ENCODE data around the gene MCF2L.

MCF2L gene

DNA sequence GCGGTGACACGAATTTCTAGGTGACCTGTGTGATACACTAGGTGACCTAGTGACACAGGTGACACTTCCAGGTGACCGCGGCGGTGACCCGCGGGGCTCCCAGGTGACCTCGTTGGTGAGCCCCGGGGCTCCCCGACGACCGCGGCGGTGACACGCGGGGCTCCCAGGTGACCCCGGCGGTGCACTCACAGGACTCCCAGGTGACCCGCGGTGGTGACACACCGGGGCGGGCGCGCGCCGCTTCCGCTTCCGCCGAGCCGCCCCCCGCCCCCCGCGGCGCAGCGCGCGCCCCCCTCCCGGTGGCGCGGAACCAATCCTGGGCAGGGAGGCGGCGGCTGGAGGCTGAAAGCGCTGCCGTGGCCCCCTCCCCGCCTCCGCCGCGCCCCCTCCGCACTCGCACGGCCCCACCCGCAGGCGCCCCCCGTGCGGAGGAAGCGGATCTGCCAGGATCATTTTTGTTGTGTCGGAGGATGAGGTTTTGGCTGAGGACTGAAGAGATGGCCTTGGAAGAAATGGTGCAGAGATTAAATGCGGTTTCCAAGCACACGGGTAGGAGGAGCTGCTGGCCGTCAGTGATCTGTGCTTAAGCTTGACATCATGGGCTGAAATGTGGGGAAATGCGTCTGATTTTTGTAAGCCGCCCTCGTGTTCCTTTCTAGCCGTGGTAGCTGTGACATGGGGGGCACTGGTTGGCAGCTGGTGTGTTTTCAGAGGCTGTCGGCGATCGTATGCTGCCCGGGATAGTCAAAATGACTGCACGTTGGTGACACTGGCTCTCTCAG, at the start of gene MCF2L:
TSS of gene MCF2L (plus strand) at position 305 of the 782 bp plus-strand sequence. CDS start at position 471, 166 bp downstream.
- no peak for DNase-seq

- no peak for DNase-seq
Observed at GRCh38 chr13:112923962-112924361, 45.1 kb upstream of the MCF2L start.

- DNase-seq, result no peak
Observed at GRCh38 chr13:112924365-112924764, 44.6 kb upstream of the MCF2L start.

DNA sequence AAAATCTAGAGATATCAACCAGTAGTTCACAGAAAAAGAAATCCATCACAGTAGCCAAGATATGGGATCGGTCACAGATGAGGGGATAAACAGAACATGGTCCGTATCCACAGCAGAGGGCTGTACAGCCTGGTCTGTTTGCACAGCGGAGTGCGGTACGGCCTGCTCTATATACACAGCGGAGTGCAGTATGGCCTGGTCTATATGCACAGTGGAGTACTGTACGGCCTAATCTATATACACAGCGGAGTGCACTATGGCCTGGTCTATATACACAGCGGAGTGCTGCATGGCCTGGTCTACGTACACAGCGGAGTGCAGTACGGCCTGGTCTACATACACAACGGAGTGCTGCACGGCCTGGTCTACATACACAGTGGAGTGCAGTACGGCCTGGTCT, 43.0 kb upstream of the MCF2L start:
- no peak for DNase-seq

- no peak for DNase-seq
Observed at GRCh38 chr13:112926993-112927392, 42.0 kb upstream of the MCF2L start.

DNA sequence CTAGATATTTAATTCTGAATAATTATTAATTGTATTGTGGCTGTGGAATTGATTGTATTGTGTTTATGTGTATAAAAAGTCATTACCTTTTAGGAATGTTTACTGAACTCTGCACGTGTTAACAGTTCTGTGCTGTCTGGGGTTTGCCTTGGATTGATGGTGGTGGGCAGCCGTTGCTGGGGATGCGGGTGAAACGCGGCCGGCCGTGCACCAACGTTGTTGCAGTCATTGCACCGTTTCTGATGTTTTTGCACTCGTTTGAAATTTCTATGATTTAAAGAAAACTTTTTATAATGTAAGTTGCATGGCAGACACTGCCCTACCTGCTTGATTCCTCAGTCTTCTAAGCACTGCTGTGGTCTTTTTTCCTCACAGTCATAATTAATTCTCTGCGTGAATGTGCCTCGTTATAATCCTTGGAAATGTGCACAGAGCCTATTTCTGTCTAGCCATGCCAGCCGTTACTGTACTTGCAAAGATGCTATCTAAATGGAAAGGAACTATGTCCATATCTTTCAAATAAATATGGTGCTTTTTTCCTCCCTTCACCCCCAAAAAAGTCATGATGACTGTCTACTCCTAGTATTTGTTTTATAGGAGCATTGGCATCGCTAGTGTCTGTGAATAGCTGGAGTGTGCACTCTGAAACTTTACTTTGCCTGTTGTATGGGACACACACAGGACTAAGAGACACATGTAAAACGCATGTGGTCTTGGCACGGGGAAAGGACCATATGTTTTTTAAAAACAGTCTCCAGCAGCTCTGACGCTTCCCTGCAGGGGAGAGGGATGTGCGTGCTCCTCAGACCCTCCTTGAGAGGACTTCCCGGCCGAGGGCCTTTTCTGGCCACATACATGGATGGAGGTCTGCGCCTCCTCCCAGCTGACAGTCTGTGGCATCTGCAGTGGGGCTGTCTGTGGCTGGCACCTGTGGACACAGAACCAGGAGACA, 40.7 kb upstream of the MCF2L start:
- no peak for DNase-seq

DNA sequence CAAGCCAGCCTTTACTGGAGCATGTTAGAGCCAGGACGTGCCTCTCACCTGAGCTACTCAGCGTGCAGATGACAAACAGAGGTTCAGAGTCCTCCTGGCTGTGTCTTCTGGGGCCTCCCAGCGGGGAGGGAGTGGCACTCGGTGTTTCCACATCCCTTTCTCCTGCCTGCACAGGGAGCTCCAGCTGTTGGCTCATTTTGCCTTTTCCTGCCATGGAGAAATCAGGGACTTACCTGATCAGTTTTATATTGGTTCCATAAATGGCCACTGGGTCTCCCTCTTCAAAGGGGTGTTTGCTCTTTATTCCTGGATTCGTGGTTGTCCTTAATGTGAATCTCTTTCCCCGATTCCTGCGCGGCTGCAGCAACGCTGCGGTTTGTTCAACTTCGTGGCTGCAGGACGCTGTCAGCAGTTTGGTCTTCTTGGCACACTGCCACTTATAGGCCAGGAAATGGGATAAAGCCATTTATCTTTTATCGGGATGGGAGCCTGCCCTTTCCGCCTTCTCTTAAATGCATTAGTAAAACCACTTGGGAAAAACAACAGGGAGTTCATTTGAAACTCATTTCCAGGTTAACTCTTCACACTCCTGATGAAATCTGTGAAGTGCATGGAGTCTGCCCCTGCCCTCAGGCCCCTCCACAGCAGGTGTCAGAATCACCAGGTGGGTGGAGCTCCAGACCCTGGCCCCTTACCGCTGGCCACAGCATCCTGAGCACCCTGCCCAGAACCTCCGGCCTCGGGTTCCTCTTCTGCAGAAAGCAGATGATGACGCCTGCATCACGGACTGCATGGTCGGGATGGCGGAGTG, 39.8 kb upstream of the MCF2L start:
- no peak for DNase-seq

DNA sequence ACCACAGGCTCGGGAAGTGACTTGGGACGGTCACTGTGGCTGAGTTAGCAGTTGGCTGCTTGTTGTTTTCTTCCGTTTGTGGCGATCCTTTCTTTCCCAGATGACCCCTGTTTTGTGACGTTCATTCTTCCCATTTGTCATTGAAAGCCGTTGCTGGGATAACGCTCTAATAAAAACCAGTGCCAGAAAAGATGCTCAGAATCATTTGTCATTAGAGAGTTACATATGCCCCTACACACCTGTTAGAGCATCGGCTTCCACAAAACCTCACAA, 39.3 kb upstream of the MCF2L start:
- DNase-seq, result no peak

DNA sequence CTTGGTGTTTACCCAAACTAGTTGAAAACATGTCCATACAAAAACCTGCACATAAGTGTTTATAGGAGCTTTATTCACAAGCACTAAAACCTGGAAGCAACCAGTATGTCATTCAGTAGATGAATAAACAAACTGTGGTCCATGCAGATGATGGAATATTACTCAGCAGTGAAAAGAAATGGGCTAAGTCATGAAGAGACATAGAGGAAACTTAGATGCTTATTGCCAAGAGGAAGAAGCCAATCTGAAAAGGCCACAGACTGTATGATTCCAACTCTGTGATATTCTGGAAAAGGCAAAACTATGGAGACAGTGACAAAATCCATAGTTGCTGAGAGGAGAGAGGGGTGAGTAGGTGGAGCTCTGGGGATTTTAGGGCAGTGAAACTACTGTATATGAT, 38.8 kb upstream of the MCF2L start:
- DNase-seq, result no peak

DNA sequence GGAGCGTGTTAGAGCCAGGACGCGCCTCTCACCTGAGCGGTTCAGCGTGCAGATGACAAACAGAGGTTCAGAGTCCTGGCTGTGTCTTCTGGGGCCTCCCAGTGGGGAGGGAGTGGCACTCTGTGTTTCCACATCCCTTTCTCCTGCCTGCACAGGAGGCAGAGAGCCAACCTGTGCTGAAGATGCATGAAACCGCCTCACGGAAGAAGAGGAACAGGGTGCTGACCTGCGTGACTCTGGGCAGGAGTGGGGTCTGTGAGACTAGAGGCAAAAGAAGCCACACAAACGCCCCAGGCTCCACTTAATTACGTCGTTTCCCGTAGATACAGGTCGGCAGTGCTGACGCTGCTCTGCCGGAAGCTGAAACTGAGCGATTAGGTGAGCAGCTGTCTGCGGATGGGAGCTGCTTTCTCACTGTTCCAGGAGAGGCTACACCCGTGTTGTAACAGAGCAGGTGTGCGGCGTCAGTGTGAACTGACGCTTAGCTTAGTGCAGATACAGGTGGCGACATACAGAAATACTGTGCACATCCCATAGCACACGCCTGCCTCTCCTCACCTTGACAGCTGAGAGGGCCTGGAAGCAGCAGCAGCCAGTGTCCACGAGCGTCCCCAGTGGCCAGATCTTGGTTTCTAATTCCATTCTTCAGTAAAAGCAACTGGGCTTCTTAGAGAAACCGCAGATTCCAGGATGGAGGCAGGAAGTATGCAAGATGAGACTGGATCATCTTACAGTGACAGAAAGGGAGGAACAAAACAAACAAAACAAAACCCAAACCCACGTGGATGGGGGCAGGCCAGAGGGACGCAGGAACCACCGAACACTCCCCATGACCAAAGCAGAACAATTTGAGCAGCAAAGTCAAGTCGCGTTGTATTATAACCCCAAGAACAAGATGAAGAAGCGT, 37.7 kb upstream of the MCF2L start:
- no peak for DNase-seq

GRCh38 chr13:112932971-112933370, 36.0 kb upstream of the MCF2L start:
- no peak for DNase-seq

GRCh38 chr13:112933649-112934048, 35.4 kb upstream of the MCF2L start:
- no peak for DNase-seq

GRCh38 chr13:112934078-112934477, 34.9 kb upstream of the MCF2L start:
- DNase-seq, result no peak

DNA sequence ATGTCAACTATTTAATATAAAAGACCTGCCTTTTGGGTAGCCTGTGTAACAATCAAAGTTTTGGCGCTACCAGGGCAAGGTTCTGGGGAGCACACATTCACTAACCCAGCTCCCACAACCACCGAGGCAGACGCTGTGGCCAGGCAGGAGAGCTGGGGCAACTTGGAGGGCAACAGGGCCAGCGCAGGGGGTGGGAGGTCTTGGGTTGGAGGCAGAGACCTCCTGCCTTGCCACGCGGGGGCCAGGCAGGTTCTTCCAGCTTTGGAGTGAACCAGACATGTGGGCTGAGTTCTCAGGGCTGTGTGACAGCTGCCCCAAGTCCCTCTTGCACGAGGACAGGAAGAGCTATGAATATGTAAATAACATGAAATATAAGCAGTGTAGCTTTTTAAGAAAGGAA, 30.3 kb upstream of the MCF2L start:
- DNase-seq, result no peak

DNA sequence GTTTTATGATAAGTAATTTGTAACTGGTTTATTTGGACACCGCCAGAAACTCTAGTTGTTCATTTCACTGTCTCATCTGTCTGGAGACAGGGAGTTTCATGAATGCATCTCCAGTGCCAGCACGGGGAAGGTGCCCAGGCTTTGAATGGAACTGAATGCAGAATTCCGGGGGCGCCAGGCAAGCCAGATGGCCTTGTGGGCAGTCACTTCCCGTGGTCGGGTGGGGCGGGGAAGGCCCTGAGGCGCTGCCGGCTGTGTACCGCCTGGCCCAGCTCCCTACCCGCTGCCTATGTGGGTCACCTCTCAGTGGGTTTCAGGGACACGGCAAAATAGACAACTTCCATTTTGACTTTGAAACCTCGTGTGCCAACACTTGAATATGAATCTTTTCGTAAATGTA, 28.8 kb upstream of the MCF2L start:
- DNase-seq, result no peak

- DNase-seq, result no peak
Observed at GRCh38 chr13:112941349-112941748, 27.7 kb upstream of the MCF2L start.

GRCh38 chr13:112941765-112942164, 27.2 kb upstream of the MCF2L start:
- DNase-seq, result peak; percentile 30

DNA sequence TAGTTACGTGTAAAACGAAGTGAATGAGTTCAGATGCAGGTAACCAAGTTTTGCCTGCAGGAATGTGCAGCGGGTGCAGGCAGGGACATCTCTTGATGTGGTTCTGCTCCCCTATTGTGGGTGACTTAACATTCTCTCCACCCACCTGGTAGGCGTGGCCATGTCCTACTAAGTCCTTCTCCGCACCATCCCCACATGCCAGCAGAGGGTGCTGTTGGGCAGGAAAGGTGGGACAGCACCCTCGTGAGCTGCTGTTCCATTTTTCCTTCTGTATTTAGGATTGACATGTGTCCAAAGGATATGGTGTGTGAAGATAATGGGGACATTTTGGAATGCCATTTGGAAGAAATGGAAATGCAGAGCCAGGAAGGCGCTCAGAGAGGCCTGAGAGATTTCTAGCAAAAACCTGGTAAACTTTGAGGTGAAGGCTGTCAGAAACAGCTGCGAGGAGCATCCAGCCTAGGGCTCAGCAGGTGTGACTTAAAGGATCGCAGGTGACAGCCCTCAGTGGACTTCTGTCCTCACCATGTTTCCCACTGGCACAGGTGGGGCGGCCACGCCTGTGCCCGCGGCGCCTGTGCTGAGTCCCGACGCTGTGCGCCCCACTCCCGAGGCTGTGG, 26.2 kb upstream of the MCF2L start:
- peak; percentile 97 for DNase-seq

GRCh38 chr13:112943309-112944125, 25.5 kb upstream of the MCF2L start:
- peak; percentile 35 for DNase-seq

- DNase-seq, result no peak
Observed at GRCh38 chr13:112947796-112948195, 21.2 kb upstream of the MCF2L start.

Data from T1000 (cell line).